ENCODE data around the gene MAP4K4.

Gene MAP4K4

GRCh38 chr2:101864426-101864825 lies 166.9 kb downstream of the MAP4K4 start:
- Histone ChIP-seq H3K79me2 (ENCODE audit: low read length) (no peaks in the 10 kb centered on the region), H4K20me1 (ENCODE audit: insufficient read depth, low read length) (no peaks in the 10 kb centered on the region)
- TF ChIP-seq EZH2phosphoT487 (IDR thresholded peaks at IDR 0.05; ENCODE audit: low read length): no peak
- TF ChIP-seq EZH2 (optimal IDR thresholded peaks at IDR 0.05; ENCODE audit: low read depth, low read length): no peak
- no peak for TF ChIP-seq CTCF (IDR thresholded peaks at IDR 0.05; ENCODE audit: low read length)

DNA sequence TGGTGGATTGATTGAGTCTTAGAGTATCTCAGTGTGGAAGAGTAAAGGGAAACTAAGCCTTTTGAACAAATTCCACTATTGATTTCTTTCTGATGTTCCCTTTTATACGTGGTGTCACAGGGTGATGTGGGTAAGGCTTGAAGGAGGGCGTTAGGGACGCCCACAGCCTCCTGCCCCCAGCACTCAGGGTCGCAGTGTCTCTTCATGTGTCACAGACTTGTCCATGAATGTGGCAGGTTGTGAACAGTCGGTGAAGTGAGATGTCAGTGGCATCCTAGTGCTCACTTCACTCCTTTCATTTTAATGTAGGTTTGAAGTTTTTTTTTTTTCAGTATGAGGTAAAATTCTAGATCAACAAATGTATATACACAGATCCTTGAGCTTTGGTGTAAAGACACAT lies 171.0 kb downstream of the MAP4K4 start:
- H3K9ac ChIP-seq (ENCODE audit: low read length): no peak overlapping the region
- no peaks in the 10 kb centered on the region for H3K4me1 ChIP-seq (ENCODE audit: low read length)
- no peak overlapping the region for H2AFZ ChIP-seq (ENCODE audit: low read length)
- no peak for TF ChIP-seq EZH2 (optimal IDR thresholded peaks at IDR 0.05; ENCODE audit: low read depth, low read length)
- no peak for TF ChIP-seq EZH2phosphoT487 (IDR thresholded peaks at IDR 0.05; ENCODE audit: low read length)
- TF ChIP-seq CTCF (IDR thresholded peaks at IDR 0.05; ENCODE audit: low read length): no peak
- H4K20me1 ChIP-seq (ENCODE audit: insufficient read depth, low read length): no peaks in the 10 kb centered on the region
- no peaks in the 10 kb centered on the region for H3K36me3 ChIP-seq (replicated peaks; ENCODE audit: insufficient read depth, low read length)
- H3K79me2 ChIP-seq (ENCODE audit: low read length): no peaks in the 10 kb centered on the region
- no peak overlapping the region for H3K27ac ChIP-seq (ENCODE audit: low read length)
- H3F3A ChIP-seq (ENCODE audit: insufficient read depth, low read length): no peaks in the 10 kb centered on the region
- no peak overlapping the region for H3K4me2 ChIP-seq (ENCODE audit: low read depth, low read length)
- no peaks in the 10 kb centered on the region for H3K9me2 ChIP-seq (replicated peaks; ENCODE audit: insufficient read depth, low read length)
- H3K27me3 ChIP-seq (replicated peaks; ENCODE audit: insufficient read depth, low read length): no peaks in the 10 kb centered on the region
- no peak for DNase-seq
- H3K4me3 ChIP-seq (ENCODE audit: low read length): no peak overlapping the region
- H3K9me3 ChIP-seq (replicated peaks; ENCODE audit: insufficient read depth, low read length): no peaks in the 10 kb centered on the region

More at GRCh38 chr2:101864426-101864825, 166.9 kb downstream of the MAP4K4 start:
- Histone ChIP-seq H3K4me1 (ENCODE audit: low read length) (no peaks in the 10 kb centered on the region), H2AFZ (ENCODE audit: low read length) (no peak overlapping the region), H3K27me3 (replicated peaks; ENCODE audit: insufficient read depth, low read length) (no peaks in the 10 kb centered on the region), H3K4me3 (ENCODE audit: low read length) (no peak overlapping the region), H3K9ac (ENCODE audit: low read length) (no peak overlapping the region), H3K36me3 (replicated peaks; ENCODE audit: insufficient read depth, low read length) (no peaks in the 10 kb centered on the region), H3K9me3 (replicated peaks; ENCODE audit: insufficient read depth, low read length) (no peaks in the 10 kb centered on the region), H3F3A (ENCODE audit: insufficient read depth, low read length) (no peaks in the 10 kb centered on the region), H3K9me2 (replicated peaks; ENCODE audit: insufficient read depth, low read length) (no peaks in the 10 kb centered on the region), H3K27ac (ENCODE audit: low read length) (no peak overlapping the region), H3K4me2 (ENCODE audit: low read depth, low read length) (no peak overlapping the region)
- DNase-seq: no peak

GRCh38 chr2:101869527-101869926 lies 172.0 kb downstream of the MAP4K4 start:
- Histone ChIP-seq H2AFZ (ENCODE audit: low read length) (no peak overlapping the region), H3K36me3 (replicated peaks; ENCODE audit: insufficient read depth, low read length) (no peaks in the 10 kb centered on the region), H3K9ac (ENCODE audit: low read length) (no peak overlapping the region), H3K27me3 (replicated peaks; ENCODE audit: insufficient read depth, low read length) (no peaks in the 10 kb centered on the region), H3F3A (ENCODE audit: insufficient read depth, low read length) (no peaks in the 10 kb centered on the region), H4K20me1 (ENCODE audit: insufficient read depth, low read length) (no peaks in the 10 kb centered on the region), H3K4me2 (ENCODE audit: low read depth, low read length) (no peak overlapping the region), H3K4me3 (ENCODE audit: low read length) (no peak overlapping the region), H3K27ac (ENCODE audit: low read length) (no peak overlapping the region), H3K4me1 (ENCODE audit: low read length) (no peaks in the 10 kb centered on the region), H3K9me2 (replicated peaks; ENCODE audit: insufficient read depth, low read length) (no peaks in the 10 kb centered on the region), H3K79me2 (ENCODE audit: low read length) (no peaks in the 10 kb centered on the region), H3K9me3 (replicated peaks; ENCODE audit: insufficient read depth, low read length) (no peaks in the 10 kb centered on the region)
- no peak for DNase-seq
- TF ChIP-seq CTCF (IDR thresholded peaks at IDR 0.05; ENCODE audit: low read length): no peak
- no peak for TF ChIP-seq EZH2 (optimal IDR thresholded peaks at IDR 0.05; ENCODE audit: low read depth, low read length)
- TF ChIP-seq EZH2phosphoT487 (IDR thresholded peaks at IDR 0.05; ENCODE audit: low read length): no peak
